MM.1S (cell line): Measurements from ENCODE around the gene GCG.

Source experiments
- CTCF ChIP-seq: fragments of 300-600 bp; sonication (generic); IDR thresholded peaks from 2 replicates; pipeline ENCODE4 v1.5.1; 2016; ENCODE audit warnings: antibody characterized with exemption, low read length, mixed read lengths
- EZH2 ChIP-seq: fragments of 300-600 bp; sonication (generic); optimal IDR thresholded peaks from 2 replicates; pipeline ENCODE3; 2017; ENCODE audit warnings: low read depth, mild to moderate bottlenecking, antibody characterized with exemption, low read length, mixed read lengths
- EZH2phosphoT487 ChIP-seq: fragments of 300-600 bp; sonication (generic); IDR thresholded peaks from 2 replicates; pipeline ENCODE4 v1.6.1; 2018; ENCODE audit warnings: antibody characterized with exemption, low read length

- TF ChIP-seq CTCF (no peak), EZH2 (no peak), EZH2phosphoT487 (no peak)
Measured at GRCh38 chr2:162149940-162150339, 2.1 kb downstream of the GCG start.
